DOHH2 (cell line): Measurements from ENCODE around the gene IL9.

Source experiments
- H3F3A ChIP-seq: fragments of 200-600 bp; sonication (generic), shearing (Covaris generic); 2 replicates; pipeline ENCODE4 v1.6.0; 2016; ENCODE audit warnings: antibody characterized with exemption, mild to moderate bottlenecking; ENCODE audit not compliant: control insufficient read depth, insufficient read depth
- H3K27ac ChIP-seq: fragments of 200-600 bp; sonication (generic); 2 replicates; pipeline ENCODE4 v1.5.1; 2014; ENCODE audit warnings: low read depth, mild to moderate bottlenecking, low read length, moderate library complexity
- H3K27me3 ChIP-seq: fragments of 200-600 bp; sonication (generic); 2 replicates; pipeline ENCODE4 v1.6.1; 2014; ENCODE audit warnings: mild to moderate bottlenecking, low read length, mixed read lengths; ENCODE audit not compliant: control insufficient read depth
- H3K36me3 ChIP-seq: fragments of 200-600 bp; sonication (generic); 2 replicates; pipeline ENCODE4 v1.6.1; 2014; ENCODE audit warnings: mild to moderate bottlenecking, low read length, moderate library complexity, mixed read lengths; ENCODE audit not compliant: control insufficient read depth
- H3K4me1 ChIP-seq: fragments of 200-600 bp; sonication (generic); 2 replicates; pipeline ENCODE4 v1.6.1; 2014; ENCODE audit warnings: mild to moderate bottlenecking, low read length, mixed read lengths; ENCODE audit not compliant: control insufficient read depth
- H3K4me2 ChIP-seq: fragments of 200-600 bp; sonication (generic); 2 replicates; pipeline ENCODE4 v1.6.0; 2014; ENCODE audit warnings: mild to moderate bottlenecking, low read length, moderate library complexity
- H3K4me3 ChIP-seq: fragments of 200-600 bp; sonication (generic); 2 replicates; pipeline ENCODE4 v1.5.1; 2014; ENCODE audit warnings: mild to moderate bottlenecking, low read length, mixed read lengths
- H3K79me2 ChIP-seq: fragments of 200-600 bp; sonication (generic); 2 replicates; pipeline ENCODE4 v1.6.1; 2014; ENCODE audit warnings: mild to moderate bottlenecking, low read length, mixed read lengths; ENCODE audit not compliant: control insufficient read depth
- H3K9me2 ChIP-seq: fragments of 200-600 bp; sonication (generic); replicated peaks from 2 replicates; pipeline ENCODE4 v1.6.1; 2014; ENCODE audit warnings: mild to moderate bottlenecking, low read length, mixed read lengths; ENCODE audit not compliant: control insufficient read depth
- H3K9me3 ChIP-seq: fragments of 200-600 bp; sonication (generic); 2 replicates; pipeline ENCODE4 v1.6.1; 2014; ENCODE audit warnings: antibody characterized with exemption, low read length, mixed read lengths; ENCODE audit not compliant: control insufficient read depth, insufficient read depth
- H4K20me1 ChIP-seq: fragments of 200-600 bp; sonication (generic); 2 replicates; pipeline ENCODE4 v1.6.0; 2014; ENCODE audit warnings: low read depth, mild to moderate bottlenecking, antibody characterized with exemption, low read length, moderate library complexity; ENCODE audit not compliant: control insufficient read depth, insufficient read depth
- EZH2phosphoT487 ChIP-seq: fragments of 200-600 bp; sonication (generic); IDR thresholded peaks from 2 replicates; pipeline ENCODE4 v1.6.1; 2017; ENCODE audit warnings: borderline replicate concordance, mild to moderate bottlenecking, antibody characterized with exemption, low read length, moderate library complexity, mixed read lengths
- TF ChIP-seq, protein P1 (sequence below): fragments of 200-600 bp; sonication (generic); IDR thresholded peaks from one replicate; pipeline ENCODE4 v1.5.1; 2014; ENCODE audit warnings: antibody characterized with exemption, mild to moderate bottlenecking, low read depth, low read length; ENCODE audit not compliant: poor library complexity, severe bottlenecking

The IL9 gene

GRCh38 chr5:135894276-135894675 lies 1.4 kb downstream of the IL9 start:
- H3K27me3 ChIP-seq: peaks cover 33% of the 10 kb centered on the region
- no peak overlapping the region for H3K4me2 ChIP-seq
- H3K27ac ChIP-seq: no peak overlapping the region
- H3K4me1 ChIP-seq: no peaks in the 10 kb centered on the region
- H3F3A ChIP-seq: no peaks in the 10 kb centered on the region
- H3K9me3 ChIP-seq: no peaks in the 10 kb centered on the region
- H4K20me1 ChIP-seq: no peaks in the 10 kb centered on the region
- H3K79me2 ChIP-seq: no peaks in the 10 kb centered on the region
- H3K4me3 ChIP-seq: no peak overlapping the region
- no peaks in the 10 kb centered on the region for H3K36me3 ChIP-seq
- no peak for TF ChIP-seq EZH2phosphoT487
- TF ChIP-seq, protein P1, sequence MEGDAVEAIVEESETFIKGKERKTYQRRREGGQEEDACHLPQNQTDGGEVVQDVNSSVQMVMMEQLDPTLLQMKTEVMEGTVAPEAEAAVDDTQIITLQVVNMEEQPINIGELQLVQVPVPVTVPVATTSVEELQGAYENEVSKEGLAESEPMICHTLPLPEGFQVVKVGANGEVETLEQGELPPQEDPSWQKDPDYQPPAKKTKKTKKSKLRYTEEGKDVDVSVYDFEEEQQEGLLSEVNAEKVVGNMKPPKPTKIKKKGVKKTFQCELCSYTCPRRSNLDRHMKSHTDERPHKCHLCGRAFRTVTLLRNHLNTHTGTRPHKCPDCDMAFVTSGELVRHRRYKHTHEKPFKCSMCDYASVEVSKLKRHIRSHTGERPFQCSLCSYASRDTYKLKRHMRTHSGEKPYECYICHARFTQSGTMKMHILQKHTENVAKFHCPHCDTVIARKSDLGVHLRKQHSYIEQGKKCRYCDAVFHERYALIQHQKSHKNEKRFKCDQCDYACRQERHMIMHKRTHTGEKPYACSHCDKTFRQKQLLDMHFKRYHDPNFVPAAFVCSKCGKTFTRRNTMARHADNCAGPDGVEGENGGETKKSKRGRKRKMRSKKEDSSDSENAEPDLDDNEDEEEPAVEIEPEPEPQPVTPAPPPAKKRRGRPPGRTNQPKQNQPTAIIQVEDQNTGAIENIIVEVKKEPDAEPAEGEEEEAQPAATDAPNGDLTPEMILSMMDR: no peak
- no peaks in the 10 kb centered on the region for H3K9me2 ChIP-seq

GRCh38 chr5:135891791-135892190 lies 3.9 kb downstream of the IL9 start:
- peaks cover 18% of the 10 kb centered on the region for H3K27me3 ChIP-seq
- no peak overlapping the region for H3K27ac ChIP-seq
- H3K4me2 ChIP-seq: no peak overlapping the region
- no peaks in the 10 kb centered on the region for H3F3A ChIP-seq
- peaks cover 5% of the 10 kb centered on the region; the same call in 1 of the 2 replicates for H3K4me1 ChIP-seq
- H3K36me3 ChIP-seq: no peaks in the 10 kb centered on the region
- TF ChIP-seq EZH2phosphoT487: no peak
- H3K9me3 ChIP-seq: no peaks in the 10 kb centered on the region
- H4K20me1 ChIP-seq: no peaks in the 10 kb centered on the region
- no peak overlapping the region for H3K4me3 ChIP-seq
- H3K9me2 ChIP-seq: no peaks in the 10 kb centered on the region
- H3K79me2 ChIP-seq: no peaks in the 10 kb centered on the region

GRCh38 chr5:135891268-135891667 lies 4.4 kb downstream of the IL9 start:
- no peak overlapping the region for H3K4me2 ChIP-seq
- H3K9me3 ChIP-seq: no peaks in the 10 kb centered on the region
- no peak overlapping the region for H3K27ac ChIP-seq
- H3K4me1 ChIP-seq: peaks cover 5% of the 10 kb centered on the region; the same call in 1 of the 2 replicates
- no peaks in the 10 kb centered on the region for H3K36me3 ChIP-seq
- TF ChIP-seq EZH2phosphoT487: no peak
- TF ChIP-seq, protein P1: no peak
- H3K27me3 ChIP-seq: peaks cover 17% of the 10 kb centered on the region
- H3K79me2 ChIP-seq: no peaks in the 10 kb centered on the region
- H3F3A ChIP-seq: no peaks in the 10 kb centered on the region
- H4K20me1 ChIP-seq: no peaks in the 10 kb centered on the region
- no peak overlapping the region for H3K4me3 ChIP-seq
- no peaks in the 10 kb centered on the region for H3K9me2 ChIP-seq

DNA sequence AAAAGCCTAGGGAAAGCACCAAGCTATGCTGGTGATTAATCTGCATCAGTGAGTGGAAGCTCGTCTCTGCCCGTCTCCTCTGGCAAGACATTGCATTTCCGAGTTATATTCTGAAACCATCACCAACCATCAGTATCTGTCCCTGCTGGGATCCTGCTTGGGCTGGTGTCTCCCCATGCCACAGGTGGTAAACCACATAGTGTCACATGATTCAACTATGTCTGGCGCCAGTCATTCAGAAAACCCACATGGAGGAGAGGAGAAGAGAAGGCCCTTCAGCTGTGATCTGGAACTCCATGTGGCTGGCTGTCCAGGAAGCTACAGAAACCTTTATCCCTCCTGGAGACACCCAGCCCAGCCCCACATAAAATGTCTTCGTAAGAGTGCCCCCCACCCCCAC lies 4.8 kb downstream of the IL9 start:
- no peaks in the 10 kb centered on the region for H3F3A ChIP-seq
- TF ChIP-seq, protein P1: no peak

More for the DNA sequence above, 4.8 kb downstream of the IL9 start:
- no peak overlapping the region for H3K4me2 ChIP-seq
- H3K27ac ChIP-seq: no peak overlapping the region
- H3K4me3 ChIP-seq: no peak overlapping the region
- H3K4me1 ChIP-seq: peaks cover 5% of the 10 kb centered on the region; the same call in 1 of the 2 replicates
- H4K20me1 ChIP-seq: no peaks in the 10 kb centered on the region
- no peaks in the 10 kb centered on the region for H3K79me2 ChIP-seq
- no peaks in the 10 kb centered on the region for H3K9me2 ChIP-seq
- H3K36me3 ChIP-seq: no peaks in the 10 kb centered on the region
- H3K9me3 ChIP-seq: no peaks in the 10 kb centered on the region
- peaks cover 13% of the 10 kb centered on the region for H3K27me3 ChIP-seq
